Measurements from ENCODE around the gene FNDC10.

DNA sequence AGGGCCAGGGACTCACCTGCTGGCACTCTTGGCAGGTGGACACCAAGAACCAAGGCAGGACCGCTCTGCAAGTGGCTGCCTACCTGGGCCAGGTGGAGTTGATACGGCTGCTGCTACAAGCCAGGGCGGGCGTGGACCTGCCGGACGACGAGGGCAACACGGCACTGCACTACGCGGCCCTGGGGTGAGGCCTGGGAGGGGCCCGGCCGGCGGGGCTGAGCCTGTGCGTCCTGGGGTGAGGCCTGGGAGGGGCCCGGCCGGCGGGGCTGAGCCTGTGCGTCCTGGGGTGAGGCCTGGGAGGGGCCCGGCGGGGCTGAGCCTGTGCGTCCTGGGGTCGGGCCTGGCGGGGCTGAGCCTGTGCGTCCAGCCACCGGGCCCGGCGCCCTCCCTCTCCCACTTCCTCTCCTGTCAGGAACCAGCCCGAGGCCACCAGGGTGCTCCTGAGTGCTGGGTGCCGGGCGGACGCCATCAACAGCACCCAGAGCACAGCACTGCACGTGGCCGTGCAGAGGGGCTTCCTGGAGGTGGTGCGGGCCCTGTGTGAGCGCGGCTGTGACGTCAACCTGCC lies 27.4 kb upstream of the FNDC10 start:
- TF ChIP-seq, protein P1, sequence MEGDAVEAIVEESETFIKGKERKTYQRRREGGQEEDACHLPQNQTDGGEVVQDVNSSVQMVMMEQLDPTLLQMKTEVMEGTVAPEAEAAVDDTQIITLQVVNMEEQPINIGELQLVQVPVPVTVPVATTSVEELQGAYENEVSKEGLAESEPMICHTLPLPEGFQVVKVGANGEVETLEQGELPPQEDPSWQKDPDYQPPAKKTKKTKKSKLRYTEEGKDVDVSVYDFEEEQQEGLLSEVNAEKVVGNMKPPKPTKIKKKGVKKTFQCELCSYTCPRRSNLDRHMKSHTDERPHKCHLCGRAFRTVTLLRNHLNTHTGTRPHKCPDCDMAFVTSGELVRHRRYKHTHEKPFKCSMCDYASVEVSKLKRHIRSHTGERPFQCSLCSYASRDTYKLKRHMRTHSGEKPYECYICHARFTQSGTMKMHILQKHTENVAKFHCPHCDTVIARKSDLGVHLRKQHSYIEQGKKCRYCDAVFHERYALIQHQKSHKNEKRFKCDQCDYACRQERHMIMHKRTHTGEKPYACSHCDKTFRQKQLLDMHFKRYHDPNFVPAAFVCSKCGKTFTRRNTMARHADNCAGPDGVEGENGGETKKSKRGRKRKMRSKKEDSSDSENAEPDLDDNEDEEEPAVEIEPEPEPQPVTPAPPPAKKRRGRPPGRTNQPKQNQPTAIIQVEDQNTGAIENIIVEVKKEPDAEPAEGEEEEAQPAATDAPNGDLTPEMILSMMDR (IDR thresholded peaks at IDR 0.05; ENCODE audit: low read depth, low read length), result no peak
- TF ChIP-seq POLR2A (IDR thresholded peaks at IDR 0.05; ENCODE audit: extremely low read depth, insufficient read length) (no peak), MYC (IDR thresholded peaks at IDR 0.05; ENCODE audit: low read depth, low read length) (no peak)

Measured in NB4 (cell line).